WTC11 (cell line): ENCODE measurements around the gene MAPK12.
"Not testable (repeated sequence)": the region's sequence is repeated elsewhere in the genome, so short reads cannot be mapped to it uniquely, and the experiment has no call there.

ENCODE experiments used
- CREB1 ChIP-seq: sonication (generic); formaldehyde crosslinking; IDR thresholded peaks from 2 replicates; pipeline ENCODE4 v1.8.0; 2023; ENCODE audit warnings: mild to moderate bottlenecking, missing genetic modification reagents
- FOXP1 ChIP-seq: sonication (generic); formaldehyde crosslinking; IDR thresholded peaks from 2 replicates; pipeline ENCODE4 v1.8.0; 2022; ENCODE audit warnings: missing genetic modification reagents, mild to moderate bottlenecking, moderate library complexity, borderline replicate concordance
- GABPB1 ChIP-seq: sonication (generic); formaldehyde crosslinking; IDR thresholded peaks from 2 replicates; pipeline ENCODE4 v1.8.1; 2023; ENCODE audit warnings: mild to moderate bottlenecking, missing genetic modification reagents
- GRHL2 ChIP-seq: fragments of 250-450 bp; sonication (Bioruptor Pico); IDR thresholded peaks from 2 replicates; pipeline ENCODE4 v1.8.0; 2022; ENCODE audit warnings: mild to moderate bottlenecking, moderate library complexity; ENCODE audit not compliant: insufficient replicate concordance, severe bottlenecking
- JUN ChIP-seq: sonication (generic); formaldehyde crosslinking; IDR thresholded peaks from 2 replicates; pipeline ENCODE4 v1.8.0; 2023; ENCODE audit warnings: mild to moderate bottlenecking, missing genetic modification reagents
- SMAD3 ChIP-seq: sonication (generic); formaldehyde crosslinking; IDR thresholded peaks from 2 replicates; pipeline ENCODE4 v1.8.0; 2022; ENCODE audit warnings: missing genetic modification reagents, mild to moderate bottlenecking, borderline replicate concordance
- TEAD4 ChIP-seq: sonication (generic); formaldehyde crosslinking; IDR thresholded peaks from 2 replicates; pipeline ENCODE4 v1.8.0; 2022; ENCODE audit warnings: mild to moderate bottlenecking, missing genetic modification reagents
- ZBTB21 ChIP-seq: sonication (generic); formaldehyde crosslinking; IDR thresholded peaks from 2 replicates; pipeline ENCODE4 v1.8.1; 2023; ENCODE audit warnings: mild to moderate bottlenecking, missing genetic modification reagents, borderline replicate concordance
- ZNF232 ChIP-seq: sonication (generic); formaldehyde crosslinking; IDR thresholded peaks from 2 replicates; pipeline ENCODE4 v1.8.0; 2022; ENCODE audit warnings: mild to moderate bottlenecking, missing genetic modification reagents
- TF ChIP-seq, protein P1 (sequence below): fragments of 200-600 bp; IDR thresholded peaks from 2 replicates; pipeline ENCODE4 v1.8.0; 2022; ENCODE audit warnings: antibody characterized with exemption
- TF ChIP-seq, protein P2 (sequence below): sonication (generic); formaldehyde crosslinking; IDR thresholded peaks from 2 replicates; pipeline ENCODE4 v1.8.1; 2023; ENCODE audit warnings: mild to moderate bottlenecking, missing genetic modification reagents, moderate library complexity
- TF ChIP-seq, protein P3 (sequence below): sonication (generic); formaldehyde crosslinking; conservative IDR thresholded peaks from 2 replicates; pipeline ENCODE4 v1.8.1; 2023; ENCODE audit warnings: mild to moderate bottlenecking, low read depth, missing genetic modification reagents, moderate library complexity

DNA sequence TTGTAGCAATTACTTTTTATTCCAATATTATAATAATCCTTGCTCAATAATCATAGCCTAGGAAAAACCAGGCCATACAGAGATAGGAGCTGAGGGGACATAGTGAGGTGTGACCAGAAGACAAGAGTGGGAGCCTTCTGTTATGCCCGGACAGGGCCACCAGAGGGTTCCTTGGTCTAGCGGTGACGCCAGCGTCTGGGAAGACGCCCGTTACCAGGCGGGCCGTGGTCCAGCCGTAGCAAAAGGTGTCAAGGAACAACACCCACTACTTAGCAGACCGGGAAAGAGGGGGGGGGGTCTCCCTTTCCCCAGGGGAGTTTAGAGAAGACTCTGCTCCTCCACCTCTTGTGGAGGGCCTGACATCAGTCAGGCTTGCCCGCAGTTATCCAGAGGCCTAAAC, 11.9 kb upstream of the MAPK12 start:
- TF ChIP-seq, protein P1, sequence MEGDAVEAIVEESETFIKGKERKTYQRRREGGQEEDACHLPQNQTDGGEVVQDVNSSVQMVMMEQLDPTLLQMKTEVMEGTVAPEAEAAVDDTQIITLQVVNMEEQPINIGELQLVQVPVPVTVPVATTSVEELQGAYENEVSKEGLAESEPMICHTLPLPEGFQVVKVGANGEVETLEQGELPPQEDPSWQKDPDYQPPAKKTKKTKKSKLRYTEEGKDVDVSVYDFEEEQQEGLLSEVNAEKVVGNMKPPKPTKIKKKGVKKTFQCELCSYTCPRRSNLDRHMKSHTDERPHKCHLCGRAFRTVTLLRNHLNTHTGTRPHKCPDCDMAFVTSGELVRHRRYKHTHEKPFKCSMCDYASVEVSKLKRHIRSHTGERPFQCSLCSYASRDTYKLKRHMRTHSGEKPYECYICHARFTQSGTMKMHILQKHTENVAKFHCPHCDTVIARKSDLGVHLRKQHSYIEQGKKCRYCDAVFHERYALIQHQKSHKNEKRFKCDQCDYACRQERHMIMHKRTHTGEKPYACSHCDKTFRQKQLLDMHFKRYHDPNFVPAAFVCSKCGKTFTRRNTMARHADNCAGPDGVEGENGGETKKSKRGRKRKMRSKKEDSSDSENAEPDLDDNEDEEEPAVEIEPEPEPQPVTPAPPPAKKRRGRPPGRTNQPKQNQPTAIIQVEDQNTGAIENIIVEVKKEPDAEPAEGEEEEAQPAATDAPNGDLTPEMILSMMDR: not testable (repeated sequence)
- not testable (repeated sequence) for TF ChIP-seq CREB1 (CRISPR knock-in tag); JUN (CRISPR knock-in tag); GABPB1 (CRISPR knock-in tag); ZNF232 (CRISPR knock-in tag); TEAD4 (CRISPR knock-in tag); ZBTB21 (CRISPR knock-in tag); FOXP1; SMAD3 (CRISPR knock-in tag); GRHL2 (CRISPR knock-in tag)
- TF ChIP-seq, protein P2, sequence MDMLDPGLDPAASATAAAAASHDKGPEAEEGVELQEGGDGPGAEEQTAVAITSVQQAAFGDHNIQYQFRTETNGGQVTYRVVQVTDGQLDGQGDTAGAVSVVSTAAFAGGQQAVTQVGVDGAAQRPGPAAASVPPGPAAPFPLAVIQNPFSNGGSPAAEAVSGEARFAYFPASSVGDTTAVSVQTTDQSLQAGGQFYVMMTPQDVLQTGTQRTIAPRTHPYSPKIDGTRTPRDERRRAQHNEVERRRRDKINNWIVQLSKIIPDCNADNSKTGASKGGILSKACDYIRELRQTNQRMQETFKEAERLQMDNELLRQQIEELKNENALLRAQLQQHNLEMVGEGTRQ (CRISPR knock-in tag): not testable (repeated sequence)
- TF ChIP-seq, protein P3, sequence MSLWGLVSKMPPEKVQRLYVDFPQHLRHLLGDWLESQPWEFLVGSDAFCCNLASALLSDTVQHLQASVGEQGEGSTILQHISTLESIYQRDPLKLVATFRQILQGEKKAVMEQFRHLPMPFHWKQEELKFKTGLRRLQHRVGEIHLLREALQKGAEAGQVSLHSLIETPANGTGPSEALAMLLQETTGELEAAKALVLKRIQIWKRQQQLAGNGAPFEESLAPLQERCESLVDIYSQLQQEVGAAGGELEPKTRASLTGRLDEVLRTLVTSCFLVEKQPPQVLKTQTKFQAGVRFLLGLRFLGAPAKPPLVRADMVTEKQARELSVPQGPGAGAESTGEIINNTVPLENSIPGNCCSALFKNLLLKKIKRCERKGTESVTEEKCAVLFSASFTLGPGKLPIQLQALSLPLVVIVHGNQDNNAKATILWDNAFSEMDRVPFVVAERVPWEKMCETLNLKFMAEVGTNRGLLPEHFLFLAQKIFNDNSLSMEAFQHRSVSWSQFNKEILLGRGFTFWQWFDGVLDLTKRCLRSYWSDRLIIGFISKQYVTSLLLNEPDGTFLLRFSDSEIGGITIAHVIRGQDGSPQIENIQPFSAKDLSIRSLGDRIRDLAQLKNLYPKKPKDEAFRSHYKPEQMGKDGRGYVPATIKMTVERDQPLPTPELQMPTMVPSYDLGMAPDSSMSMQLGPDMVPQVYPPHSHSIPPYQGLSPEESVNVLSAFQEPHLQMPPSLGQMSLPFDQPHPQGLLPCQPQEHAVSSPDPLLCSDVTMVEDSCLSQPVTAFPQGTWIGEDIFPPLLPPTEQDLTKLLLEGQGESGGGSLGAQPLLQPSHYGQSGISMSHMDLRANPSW (CRISPR knock-in tag): not testable (repeated sequence)
